Liver (tissue), 3 donors: ENCODE data around the gene ZNF865.

Experiments used
- FOXA1 ChIP-seq: IDR thresholded peaks from 2 replicates; pipeline ENCODE4 v1.6.1; 2016; ENCODE audit warnings: antibody characterized with exemption
- HNF4A ChIP-seq, 2 donors: conservative IDR thresholded peaks; 2 replicates each; pipeline ENCODE4 v1.6.1; 2016; ENCODE audit warnings: antibody characterized with exemption in 2 of 2, mild to moderate bottlenecking in 2 of 2
- RAD21 ChIP-seq, 2 donors: IDR thresholded peaks; 2 replicates each; pipeline ENCODE4 v1.6.1; 2016; ENCODE audit warnings: antibody characterized with exemption in 2 of 2, mild to moderate bottlenecking in 2 of 2
- TF ChIP-seq, protein P1 (sequence below): fragments of 150-350 bp; IDR thresholded peaks from 2 replicates; pipeline ENCODE4 v1.5.1; 2017; ENCODE audit warnings: improper control_type of control experiment, low read depth, low read length; ENCODE audit not compliant: missing input control
- donor health status: healthy.
- donor health status: healthy.

GRCh38 chr19:55649268-55650125, 44.0 kb downstream of the ZNF865 start:
- TF ChIP-seq, protein P1, sequence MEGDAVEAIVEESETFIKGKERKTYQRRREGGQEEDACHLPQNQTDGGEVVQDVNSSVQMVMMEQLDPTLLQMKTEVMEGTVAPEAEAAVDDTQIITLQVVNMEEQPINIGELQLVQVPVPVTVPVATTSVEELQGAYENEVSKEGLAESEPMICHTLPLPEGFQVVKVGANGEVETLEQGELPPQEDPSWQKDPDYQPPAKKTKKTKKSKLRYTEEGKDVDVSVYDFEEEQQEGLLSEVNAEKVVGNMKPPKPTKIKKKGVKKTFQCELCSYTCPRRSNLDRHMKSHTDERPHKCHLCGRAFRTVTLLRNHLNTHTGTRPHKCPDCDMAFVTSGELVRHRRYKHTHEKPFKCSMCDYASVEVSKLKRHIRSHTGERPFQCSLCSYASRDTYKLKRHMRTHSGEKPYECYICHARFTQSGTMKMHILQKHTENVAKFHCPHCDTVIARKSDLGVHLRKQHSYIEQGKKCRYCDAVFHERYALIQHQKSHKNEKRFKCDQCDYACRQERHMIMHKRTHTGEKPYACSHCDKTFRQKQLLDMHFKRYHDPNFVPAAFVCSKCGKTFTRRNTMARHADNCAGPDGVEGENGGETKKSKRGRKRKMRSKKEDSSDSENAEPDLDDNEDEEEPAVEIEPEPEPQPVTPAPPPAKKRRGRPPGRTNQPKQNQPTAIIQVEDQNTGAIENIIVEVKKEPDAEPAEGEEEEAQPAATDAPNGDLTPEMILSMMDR: no peak
- TF ChIP-seq HNF4A (conservative IDR thresholded peaks at IDR 0.05) (no peak), RAD21 (IDR thresholded peaks at IDR 0.05) (no peak), FOXA1 (no peak)
